Measurements from ENCODE around the gene TRIM45.

GRCh38 chr1:117147856-117148588 lies 26.5 kb upstream of the TRIM45 start:
- TF ChIP-seq CTCF (IDR thresholded peaks at IDR 0.05) (no peak), POLR2A (IDR thresholded peaks at IDR 0.05) (no peak)
